BE2C (cell line): Measurements from ENCODE around the gene RIC8A.

Experiments used
- DNase-seq: peaks from one replicate; pipeline ENCODE4 v3.0.0-alpha.2; 2020
- H3K27me3 ChIP-seq: fragments of 250-450 bp; sonication (Bioruptor Pico); 2 replicates; pipeline ENCODE4 v1.5.1; 2020; ENCODE audit warnings: mild to moderate bottlenecking
- H3K36me3 ChIP-seq: fragments of 250-450 bp; sonication (Bioruptor Pico); 2 replicates; pipeline ENCODE4 v1.5.1; 2020; ENCODE audit warnings: mild to moderate bottlenecking
- H3K4me1 ChIP-seq: fragments of 250-450 bp; sonication (Bioruptor Pico); 2 replicates; pipeline ENCODE4 v1.5.1; 2020
- H3K4me3 ChIP-seq: 2 replicates; pipeline ENCODE4 v1.5.1; 2011; ENCODE audit warnings: low read depth, low read length
- H3K9me3 ChIP-seq: fragments of 250-450 bp; sonication (Bioruptor Pico); 2 replicates; pipeline ENCODE4 v1.5.1; 2020
- CTCF ChIP-seq: IDR thresholded peaks from 2 replicates; pipeline ENCODE4 v1.5.1; 2012; ENCODE audit warnings: mild to moderate bottlenecking, low read depth, low read length

RIC8A gene

GRCh38 chr11:251550-251949 lies 44.0 kb downstream of the RIC8A start:
- DNase-seq, result no peak
- Histone ChIP-seq H3K9me3 (no peaks in the 10 kb centered on the region), H3K4me3 (no peak overlapping the region), H3K36me3 (peaks cover 15% of the 10 kb centered on the region), H3K4me1 (no peaks in the 10 kb centered on the region), H3K27me3 (no peaks in the 10 kb centered on the region)
- no peak for TF ChIP-seq CTCF

- no peak for DNase-seq
- H3K36me3 ChIP-seq, result peaks cover 9% of the 10 kb centered on the region
- no peak overlapping the region for H3K4me3 ChIP-seq
- no peaks in the 10 kb centered on the region for H3K9me3 ChIP-seq
- H3K4me1 ChIP-seq, result no peaks in the 10 kb centered on the region
- TF ChIP-seq CTCF, result no peak
- no peaks in the 10 kb centered on the region for H3K27me3 ChIP-seq
Observed at GRCh38 chr11:252666-253065, 45.2 kb downstream of the RIC8A start.

GRCh38 chr11:253160-253885 lies 45.8 kb downstream of the RIC8A start:
- TF ChIP-seq CTCF, result no peak
- no peak for DNase-seq
- Histone ChIP-seq H3K4me1 (no peaks in the 10 kb centered on the region), H3K27me3 (no peaks in the 10 kb centered on the region), H3K9me3 (no peaks in the 10 kb centered on the region), H3K4me3 (no peak overlapping the region), H3K36me3 (peaks cover 8% of the 10 kb centered on the region; the same call in 1 of the 2 replicates)

- Histone ChIP-seq H3K4me3 (no peak overlapping the region), H3K4me1 (no peaks in the 10 kb centered on the region), H3K9me3 (no peaks in the 10 kb centered on the region), H3K27me3 (no peaks in the 10 kb centered on the region), H3K36me3 (peaks cover 6% of the 10 kb centered on the region; the same call in 1 of the 2 replicates)
- DNase-seq, result no peak
- TF ChIP-seq CTCF, result no peak
Observed at GRCh38 chr11:253886-254270, 46.4 kb downstream of the RIC8A start.

GRCh38 chr11:255176-255575 lies 47.7 kb downstream of the RIC8A start:
- no peaks in the 10 kb centered on the region for H3K4me1 ChIP-seq
- no peaks in the 10 kb centered on the region for H3K27me3 ChIP-seq
- H3K9me3 ChIP-seq, result no peaks in the 10 kb centered on the region
- no peak for TF ChIP-seq CTCF
- H3K4me3 ChIP-seq, result no peak overlapping the region
- DNase-seq, result no peak
- H3K36me3 ChIP-seq, result peaks cover 6% of the 10 kb centered on the region; the same call in 1 of the 2 replicates

- H3K4me1 ChIP-seq, result no peaks in the 10 kb centered on the region
- H3K36me3 ChIP-seq, result peaks cover 2% of the 10 kb centered on the region; the same call in 1 of the 2 replicates
- no peaks in the 10 kb centered on the region for H3K27me3 ChIP-seq
- TF ChIP-seq CTCF, result no peak
- DNase-seq, result no peak
- no peak overlapping the region for H3K4me3 ChIP-seq
- H3K9me3 ChIP-seq, result no peaks in the 10 kb centered on the region
Observed at GRCh38 chr11:255816-256215, 48.3 kb downstream of the RIC8A start.
